ENCODE measurements around the gene LTBP4.
"Not testable (repeated sequence)": the region's sequence is repeated elsewhere in the genome, so short reads cannot be mapped to it uniquely, and the experiment has no call there.

The LTBP4 gene

GRCh38 chr19:40601134-40601974 lies at the start of gene LTBP4:
TSS of gene LTBP4 (plus strand) at chr19:40601369. CDS start at chr19:40601388, 19 bp downstream.
- DNase-seq (ENCODE audit: low read depth in 2 of 2), result no peak

DNA sequence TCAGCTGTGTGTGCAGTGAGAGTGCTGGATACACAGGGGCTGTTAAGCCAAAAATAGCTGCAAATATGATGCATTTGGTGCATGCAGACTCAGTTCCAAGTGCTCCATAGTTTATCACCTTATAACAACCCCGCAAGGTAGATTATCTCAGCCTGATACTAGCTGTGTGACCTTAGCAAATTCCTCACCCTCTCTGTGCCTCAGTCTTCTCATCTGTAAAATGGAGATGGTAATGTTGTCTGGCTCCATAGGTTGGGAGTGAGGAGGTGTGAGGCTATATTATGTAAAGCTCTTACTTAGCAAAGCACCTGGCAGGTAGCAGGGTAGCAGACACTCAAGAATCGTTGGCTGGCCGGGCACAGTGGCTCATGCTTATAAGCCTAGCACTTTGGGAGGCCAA lies 48.3 kb upstream of the LTBP4 start:
- DNase-seq (ENCODE audit: low read depth in 2 of 2), result no peak

GRCh38 chr19:40553885-40554857 lies 47.0 kb upstream of the LTBP4 start:
- DNase-seq (ENCODE audit: low read depth in 2 of 2), result no peak

GRCh38 chr19:40555978-40556689 lies 45.0 kb upstream of the LTBP4 start:
- DNase-seq (ENCODE audit: low read depth in 2 of 2), result no peak

DNA sequence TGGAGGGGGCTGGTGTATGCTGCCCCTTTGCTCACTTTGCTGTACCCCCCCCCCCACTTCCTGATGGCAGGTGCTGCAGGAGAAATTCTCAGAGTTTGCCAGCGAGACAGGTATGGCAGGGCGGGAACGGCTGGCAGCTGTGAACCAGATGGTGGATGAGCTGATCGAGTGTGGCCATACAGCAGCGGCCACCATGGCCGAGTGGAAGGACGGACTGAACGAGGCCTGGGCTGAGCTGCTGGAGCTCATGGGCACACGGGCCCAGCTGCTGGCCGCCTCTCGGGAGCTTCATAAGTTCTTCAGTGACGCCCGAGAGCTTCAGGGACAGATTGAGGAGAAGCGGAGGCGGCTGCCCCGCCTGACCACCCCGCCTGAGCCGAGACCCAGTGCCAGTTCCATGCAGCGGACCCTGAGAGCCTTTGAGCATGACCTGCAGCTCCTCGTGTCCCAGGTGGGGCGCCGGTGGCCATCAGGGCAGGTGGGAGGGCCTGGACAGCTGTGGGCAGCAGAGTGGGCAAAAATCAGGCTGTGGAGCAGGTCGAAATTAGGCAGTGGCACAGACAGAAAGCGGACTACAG lies 44.1 kb upstream of the LTBP4 start:
- DNase-seq (ENCODE audit: low read depth in 2 of 2), result no peak

- DNase-seq (ENCODE audit: low read depth in 2 of 2), result no peak
Measured at GRCh38 chr19:40559394-40559793, 41.8 kb upstream of the LTBP4 start.

DNA sequence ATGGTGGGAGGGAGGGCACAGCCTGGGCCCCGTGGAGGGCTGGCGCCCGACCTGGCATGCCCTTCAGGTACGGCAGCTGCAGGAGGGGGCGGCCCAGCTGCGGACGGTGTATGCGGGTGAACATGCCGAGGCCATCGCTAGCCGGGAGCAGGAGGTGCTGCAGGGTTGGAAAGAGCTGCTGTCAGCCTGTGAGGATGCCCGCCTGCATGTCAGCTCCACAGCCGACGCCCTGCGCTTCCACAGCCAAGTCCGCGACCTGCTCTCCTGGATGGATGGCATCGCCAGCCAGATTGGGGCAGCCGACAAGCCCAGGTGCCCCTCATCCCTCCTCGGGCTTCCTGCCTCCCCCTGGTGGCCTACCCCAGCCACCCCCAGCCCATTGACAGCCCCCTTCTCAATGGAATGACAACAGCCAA lies 41.1 kb upstream of the LTBP4 start:
- DNase-seq (ENCODE audit: low read depth in 2 of 2), result no peak

GRCh38 chr19:40561947-40562346 lies 39.2 kb upstream of the LTBP4 start:
- DNase-seq (ENCODE audit: low read depth in 2 of 2), result no peak

DNA sequence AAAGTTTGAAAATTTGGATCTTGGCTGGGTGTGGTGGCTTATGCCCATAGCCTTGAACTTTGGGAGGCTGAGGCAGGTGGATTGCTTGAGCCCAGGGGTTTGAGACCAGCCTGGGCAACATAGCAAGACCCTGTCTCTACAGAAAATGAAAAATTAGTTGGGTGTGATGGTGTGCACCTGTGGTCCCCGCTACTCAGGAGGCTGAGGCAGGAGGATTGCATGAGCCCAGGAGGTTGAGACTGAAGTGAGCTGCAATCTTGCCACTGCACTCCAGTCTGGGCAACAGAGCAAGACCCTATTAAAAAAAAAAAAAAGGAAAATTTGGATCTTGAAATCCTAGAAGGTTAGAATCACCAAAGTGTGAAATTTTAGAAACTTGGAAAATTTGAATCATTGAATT lies 36.6 kb upstream of the LTBP4 start:
- DNase-seq (ENCODE audit: low read depth in 2 of 2), result not testable (repeated sequence)

GRCh38 chr19:40565355-40565754 lies 35.8 kb upstream of the LTBP4 start:
- no peak for DNase-seq (ENCODE audit: low read depth in 2 of 2)

GRCh38 chr19:40565910-40566495 lies 35.2 kb upstream of the LTBP4 start:
- DNase-seq (ENCODE audit: low read depth in 2 of 2), result no peak

GRCh38 chr19:40567040-40567749 lies 34.0 kb upstream of the LTBP4 start:
- DNase-seq (ENCODE audit: low read depth in 2 of 2), result no peak

- no peak for DNase-seq (ENCODE audit: low read depth in 2 of 2)
Measured at GRCh38 chr19:40567750-40568494, 33.2 kb upstream of the LTBP4 start.

DNA sequence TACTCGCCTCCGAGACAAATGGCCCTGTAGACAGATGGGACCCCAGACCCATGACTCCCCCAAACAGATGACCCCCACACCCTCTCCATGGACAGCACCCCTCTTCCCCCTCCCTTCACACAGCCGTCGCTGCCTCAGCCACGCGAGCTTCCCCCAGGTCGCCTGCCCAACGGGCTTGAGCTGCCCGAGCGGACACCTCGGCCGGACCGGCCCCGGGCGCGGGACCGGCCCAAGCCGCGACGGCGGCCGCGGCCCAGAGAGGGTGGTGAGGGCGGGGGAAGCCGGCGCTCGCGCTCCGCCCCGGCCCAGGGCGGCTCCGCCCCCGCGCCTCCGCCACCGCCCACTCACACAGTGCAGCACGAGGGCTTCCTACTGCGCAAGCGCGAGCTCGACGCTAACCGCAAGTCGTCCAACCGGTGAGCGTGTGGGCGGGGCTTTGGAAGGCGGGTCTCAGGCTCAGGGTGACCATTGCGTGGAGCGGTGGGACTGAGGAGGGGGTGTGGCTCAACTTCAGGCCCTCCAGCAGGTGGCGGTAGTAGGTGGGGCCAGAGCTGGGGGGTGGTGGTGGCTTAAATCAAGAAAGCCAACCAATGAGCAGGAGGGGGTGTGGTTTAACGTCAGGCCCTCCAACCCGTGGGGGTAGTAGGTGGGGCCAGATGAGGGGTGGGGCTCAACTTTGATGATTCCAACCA lies 30.7 kb upstream of the LTBP4 start:
- peak; percentile 80 to 86 for DNase-seq (ENCODE audit: low read depth in 2 of 2)

GRCh38 chr19:40571005-40571318 lies 30.2 kb upstream of the LTBP4 start:
- DNase-seq (ENCODE audit: low read depth in 2 of 2), result no peak

DNA sequence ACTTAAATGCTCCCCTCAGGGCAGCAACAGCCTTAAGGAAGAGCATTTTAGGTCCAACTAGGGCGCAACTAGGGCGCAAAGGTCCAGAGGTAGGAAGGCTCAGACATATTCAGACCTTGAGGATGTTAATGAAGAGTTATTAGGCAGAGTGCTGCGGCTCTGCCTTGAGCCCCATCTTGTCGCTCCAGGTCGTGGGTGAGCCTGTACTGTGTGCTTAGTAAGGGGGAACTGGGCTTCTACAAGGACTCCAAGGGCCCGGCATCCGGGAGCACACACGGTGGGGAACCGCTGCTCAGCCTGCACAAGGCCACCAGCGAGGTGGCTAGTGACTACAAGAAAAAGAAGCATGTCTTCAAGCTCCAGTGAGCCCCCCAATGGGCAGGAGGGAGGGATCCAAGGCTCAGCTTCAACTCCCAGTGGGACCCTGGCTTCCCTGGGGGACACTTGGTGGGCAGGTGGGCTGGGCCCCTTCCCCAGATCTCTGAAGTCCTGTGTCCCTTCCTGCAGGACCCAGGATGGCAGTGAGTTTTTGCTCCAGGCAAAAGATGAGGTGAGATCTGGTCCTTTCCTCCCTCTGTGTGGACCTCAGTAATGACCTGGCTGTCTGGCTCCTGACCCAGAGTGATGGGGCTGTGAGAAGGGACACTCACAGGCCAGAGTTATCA lies 29.2 kb upstream of the LTBP4 start:
- DNase-seq (ENCODE audit: low read depth in 2 of 2), result no peak

DNA sequence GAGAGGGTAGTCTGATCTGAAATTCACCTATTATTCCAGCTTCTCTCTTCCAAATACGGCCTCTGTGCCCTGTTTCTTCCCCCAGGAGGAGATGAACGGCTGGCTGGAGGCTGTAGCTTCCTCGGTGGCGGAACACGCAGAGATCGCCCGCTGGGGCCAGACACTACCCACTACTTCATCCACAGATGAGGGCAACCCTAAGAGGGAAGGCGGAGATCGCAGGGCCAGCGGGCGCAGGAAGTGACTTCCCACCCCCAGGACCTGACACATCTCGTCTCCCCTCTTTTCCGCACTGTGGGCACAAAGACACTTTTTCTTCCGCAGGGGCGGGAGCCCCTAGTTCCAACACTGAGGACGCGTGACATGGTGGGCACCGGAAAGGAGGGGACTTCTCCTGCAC lies 25.8 kb upstream of the LTBP4 start:
- DNase-seq (ENCODE audit: low read depth in 2 of 2), result no peak

- no peak for DNase-seq (ENCODE audit: low read depth in 2 of 2)
Measured at GRCh38 chr19:40576151-40576584, 25.0 kb upstream of the LTBP4 start.

Data from stimulated activated CD8-positive, alpha-beta memory T cell treated with anti-CD3 and anti-CD28 coated beads, Interleukin-7, amount 100 ng/mL, for 1 hour (primary cell).